ENCODE results near the gene NSG1. TPM values are rescaled to one million over a fixed set of nuclear protein-coding genes. Genes with fewer than 3 reads are reported as not detected.
"Not testable (repeated sequence)": the region's sequence is repeated elsewhere in the genome, so short reads cannot be mapped to it uniquely, and the experiment has no call there.

The NSG1 gene
- total RNA-seq, 1 donor = 0.09 TPM

DNA sequence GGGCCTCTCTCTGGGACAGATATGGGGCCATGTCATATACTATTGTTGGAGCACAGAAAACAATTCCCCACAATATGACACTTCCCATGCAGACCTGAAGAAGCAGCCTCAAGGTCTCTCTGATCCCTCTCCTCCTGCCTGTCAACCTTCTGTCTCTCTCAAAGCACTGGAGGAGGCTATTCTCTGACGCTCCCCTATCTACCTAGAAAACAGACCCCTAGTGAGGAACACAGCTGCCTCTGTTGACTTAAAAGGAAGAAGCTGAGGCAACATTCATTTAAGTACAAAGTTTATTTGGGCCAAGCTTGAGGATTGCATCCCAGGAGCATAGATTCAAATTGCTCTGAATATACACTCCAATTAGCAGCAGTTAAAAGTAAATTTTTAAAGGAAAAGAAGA lies 39.3 kb upstream of the NSG1 start:
- no peak for DNase-seq (ENCODE audit: low read depth)
- TF ChIP-seq, protein P1, sequence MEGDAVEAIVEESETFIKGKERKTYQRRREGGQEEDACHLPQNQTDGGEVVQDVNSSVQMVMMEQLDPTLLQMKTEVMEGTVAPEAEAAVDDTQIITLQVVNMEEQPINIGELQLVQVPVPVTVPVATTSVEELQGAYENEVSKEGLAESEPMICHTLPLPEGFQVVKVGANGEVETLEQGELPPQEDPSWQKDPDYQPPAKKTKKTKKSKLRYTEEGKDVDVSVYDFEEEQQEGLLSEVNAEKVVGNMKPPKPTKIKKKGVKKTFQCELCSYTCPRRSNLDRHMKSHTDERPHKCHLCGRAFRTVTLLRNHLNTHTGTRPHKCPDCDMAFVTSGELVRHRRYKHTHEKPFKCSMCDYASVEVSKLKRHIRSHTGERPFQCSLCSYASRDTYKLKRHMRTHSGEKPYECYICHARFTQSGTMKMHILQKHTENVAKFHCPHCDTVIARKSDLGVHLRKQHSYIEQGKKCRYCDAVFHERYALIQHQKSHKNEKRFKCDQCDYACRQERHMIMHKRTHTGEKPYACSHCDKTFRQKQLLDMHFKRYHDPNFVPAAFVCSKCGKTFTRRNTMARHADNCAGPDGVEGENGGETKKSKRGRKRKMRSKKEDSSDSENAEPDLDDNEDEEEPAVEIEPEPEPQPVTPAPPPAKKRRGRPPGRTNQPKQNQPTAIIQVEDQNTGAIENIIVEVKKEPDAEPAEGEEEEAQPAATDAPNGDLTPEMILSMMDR (IDR thresholded peaks at IDR 0.05; ENCODE audit: insufficient read depth, low read length) = no peak
- no peak overlapping the region for H3K4me3 ChIP-seq (ENCODE audit: low read depth, low read length)

DNA sequence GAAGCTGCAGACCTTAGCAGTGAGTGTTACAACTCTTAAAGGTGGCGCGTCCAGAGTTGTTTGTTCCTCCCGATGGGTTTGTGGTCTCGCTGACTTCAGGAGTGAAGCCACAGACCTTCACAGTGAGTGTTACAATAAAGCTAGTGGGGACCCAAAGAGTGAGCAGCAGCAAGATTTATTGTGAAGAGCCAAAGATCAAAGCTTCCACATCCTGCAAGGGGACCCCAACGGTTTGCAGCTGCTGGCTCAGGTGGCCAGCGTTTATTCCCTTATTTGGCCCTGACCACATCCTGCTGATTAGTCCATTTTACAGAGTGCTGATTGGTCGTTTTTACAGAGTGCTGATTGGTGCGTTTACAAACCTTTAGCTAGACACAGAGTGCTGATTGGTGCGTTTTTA lies 38.3 kb upstream of the NSG1 start:
- H3K4me3 ChIP-seq (ENCODE audit: low read depth, low read length); DNase-seq (ENCODE audit: low read depth): not testable (repeated sequence)

DNA sequence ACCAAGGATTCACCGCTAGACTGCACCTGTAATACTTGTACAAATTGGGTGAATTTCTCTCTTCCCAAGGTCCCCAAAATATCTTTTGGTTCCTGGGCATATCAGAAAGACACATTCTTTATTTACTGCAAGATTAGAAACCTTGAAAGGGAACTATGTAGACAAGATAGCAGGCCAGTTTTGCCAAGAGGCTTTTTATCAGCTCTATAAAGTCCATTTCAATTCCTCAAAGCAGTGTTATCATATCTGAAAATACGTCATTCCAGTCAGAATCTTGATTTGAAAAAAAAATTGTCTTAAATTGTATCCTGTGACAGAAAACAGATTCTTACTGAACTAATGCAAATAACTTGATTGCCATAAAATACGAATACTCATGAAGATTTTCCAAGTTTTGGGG lies 37.0 kb upstream of the NSG1 start:
- TF ChIP-seq, protein P1 (IDR thresholded peaks at IDR 0.05; ENCODE audit: insufficient read depth, low read length) = no peak
- DNase-seq (ENCODE audit: low read depth) = no peak

DNA sequence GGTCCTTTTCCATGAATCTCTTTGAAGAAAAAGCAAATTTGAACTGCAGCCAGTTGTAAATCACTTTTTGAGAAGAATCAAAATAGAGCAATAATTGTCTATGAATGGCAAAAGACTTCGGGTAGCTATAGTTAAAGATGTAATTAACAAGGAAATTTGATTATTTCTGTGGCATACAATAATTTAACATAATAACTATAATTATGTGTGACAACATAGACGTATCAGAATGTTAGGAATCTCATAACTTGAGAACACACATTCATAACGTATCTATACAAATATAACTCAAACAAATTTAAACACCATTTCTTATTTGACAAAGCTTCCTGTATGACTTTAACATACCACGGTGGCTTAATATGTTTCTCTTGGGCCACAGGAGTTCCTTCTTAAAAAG lies 36.0 kb upstream of the NSG1 start:
- no peak overlapping the region for H3K4me3 ChIP-seq (ENCODE audit: low read depth, low read length)
- DNase-seq (ENCODE audit: low read depth) = no peak

More for the DNA sequence above, 37.0 kb upstream of the NSG1 start:
- no peak overlapping the region for H3K4me3 ChIP-seq (ENCODE audit: low read depth, low read length)

DNA sequence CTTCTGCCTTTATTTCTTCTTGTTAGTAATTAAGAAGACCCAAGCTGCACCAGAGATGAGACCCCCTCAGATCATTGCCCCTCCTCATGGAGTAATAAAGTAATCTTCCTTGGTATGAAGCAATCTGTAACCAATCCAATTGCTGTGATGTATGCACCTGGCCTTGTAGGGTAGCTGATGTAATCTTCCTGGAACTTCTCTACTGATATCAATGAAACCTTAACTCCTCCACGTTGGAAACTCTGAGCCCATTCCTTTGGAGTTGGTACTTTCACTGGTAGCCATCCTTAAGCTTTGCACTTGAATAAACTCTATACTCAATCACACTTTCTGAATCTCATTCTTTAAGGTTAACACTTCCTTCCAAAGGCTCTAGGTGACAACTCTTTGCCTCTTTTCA lies 31.6 kb upstream of the NSG1 start:
- H3K4me3 ChIP-seq (ENCODE audit: low read depth, low read length) = no peak overlapping the region
- TF ChIP-seq, protein P1 (IDR thresholded peaks at IDR 0.05; ENCODE audit: insufficient read depth, low read length) = no peak
- DNase-seq (ENCODE audit: low read depth) = no peak

More for the DNA sequence above, 36.0 kb upstream of the NSG1 start:
- TF ChIP-seq, protein P1 (IDR thresholded peaks at IDR 0.05; ENCODE audit: insufficient read depth, low read length) = no peak

DNA sequence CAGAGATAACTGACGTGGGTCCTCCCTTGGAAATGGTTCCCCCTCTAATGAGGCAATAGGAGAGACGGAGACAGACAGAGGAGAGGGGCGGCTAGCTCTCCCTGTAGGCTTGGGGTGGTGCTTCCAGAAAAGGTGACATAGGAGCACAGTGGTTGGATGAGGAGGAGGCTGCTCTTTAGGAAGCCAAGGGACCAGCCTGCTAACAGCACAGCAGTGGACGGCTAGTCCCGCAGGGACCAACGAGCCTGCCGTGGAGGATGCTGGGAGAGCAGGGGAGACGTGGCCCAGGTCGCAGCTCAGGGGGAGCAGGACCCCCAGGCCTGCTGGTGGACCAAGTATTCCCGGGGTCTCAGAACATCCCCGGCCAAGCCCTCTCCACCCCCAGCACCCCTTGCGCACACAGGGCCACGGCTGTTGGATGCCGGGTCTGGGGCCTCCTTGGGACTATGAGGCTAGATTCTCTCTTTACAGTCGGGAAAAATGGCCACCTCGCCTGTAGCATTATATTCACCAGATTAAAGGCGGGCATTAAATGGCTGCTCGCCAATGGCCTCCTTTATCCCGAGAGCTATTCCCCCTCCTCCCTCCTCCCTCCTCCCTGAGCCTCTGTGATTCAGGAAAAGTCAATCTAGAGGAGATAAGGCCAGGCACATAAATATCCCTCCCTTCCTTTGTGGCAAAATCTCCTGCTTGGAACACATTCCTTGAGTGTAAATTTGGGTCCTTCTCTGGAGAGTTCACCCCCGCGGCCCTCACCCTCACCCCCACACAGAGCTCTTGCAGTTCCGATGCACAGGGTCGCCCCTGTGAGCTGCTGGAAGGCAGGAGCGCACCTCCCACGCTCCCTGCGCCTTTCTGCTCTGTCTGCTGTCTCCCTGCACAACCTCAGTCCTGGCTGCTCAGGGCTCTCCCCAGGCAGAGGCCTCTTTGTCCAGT lies 30.5 kb upstream of the NSG1 start:
- no peak overlapping the region for H3K4me3 ChIP-seq (ENCODE audit: low read depth, low read length)
- peak; percentile 39 for DNase-seq (ENCODE audit: low read depth)
- TF ChIP-seq, protein P1 (IDR thresholded peaks at IDR 0.05; ENCODE audit: insufficient read depth, low read length) = no peak

DNA sequence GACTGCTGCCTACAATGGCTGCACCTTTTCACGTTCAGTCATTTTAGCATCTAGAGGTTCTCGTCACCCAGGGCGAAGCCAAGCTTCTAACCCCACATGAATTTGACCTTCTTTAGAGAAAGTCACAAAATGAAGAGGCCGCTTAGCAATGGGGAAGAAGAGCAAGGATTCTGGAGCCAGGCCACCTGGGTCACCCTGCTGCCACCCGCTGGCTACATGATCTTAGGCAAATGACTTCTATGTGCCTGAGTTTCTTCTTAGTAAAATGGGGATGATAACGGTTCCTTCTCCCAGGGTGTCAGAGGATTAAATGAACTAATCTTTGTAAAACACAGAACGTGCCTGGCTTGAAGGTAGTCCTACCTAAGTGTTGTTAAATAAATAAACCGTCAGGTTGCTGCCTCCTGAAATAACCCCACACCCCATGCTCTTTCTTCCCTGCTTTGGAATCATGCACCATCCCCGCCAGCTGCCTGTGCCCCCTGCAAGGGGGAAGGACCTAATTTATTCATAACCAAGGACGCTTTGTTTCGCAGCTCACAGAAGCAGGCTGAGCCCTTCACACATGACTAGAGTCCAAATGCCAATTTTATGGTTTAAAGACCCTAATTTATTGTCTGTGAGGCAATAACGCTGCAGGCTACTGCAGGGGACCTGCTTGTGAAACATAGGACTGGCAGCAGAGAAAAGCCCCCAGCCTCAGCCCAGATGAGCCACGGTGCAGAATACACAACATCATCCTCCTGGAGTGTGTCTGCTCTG lies 28.6 kb upstream of the NSG1 start:
- no peak overlapping the region for H3K4me3 ChIP-seq (ENCODE audit: low read depth, low read length)
- no peak for DNase-seq (ENCODE audit: low read depth)
- TF ChIP-seq, protein P1 (IDR thresholded peaks at IDR 0.05; ENCODE audit: insufficient read depth, low read length) = no peak
